Measurements from ENCODE around the gene COLQ.

Gene COLQ

GRCh38 chr3:15520185-15520584 is 1.3 kb downstream of the COLQ start:
- no peak for DNase-seq (ENCODE audit: low spot score)

- DNase-seq (ENCODE audit: low spot score): no peak
Observed at GRCh38 chr3:15519096-15519495, 2.4 kb downstream of the COLQ start.

- DNase-seq (ENCODE audit: low spot score): no peak
Observed at GRCh38 chr3:15514663-15515340, 6.7 kb downstream of the COLQ start.

- no peak for DNase-seq (ENCODE audit: low spot score)
Observed at GRCh38 chr3:15513810-15514662, 7.5 kb downstream of the COLQ start.

- DNase-seq (ENCODE audit: low spot score): no peak
Observed at GRCh38 chr3:15513116-15513515, 8.4 kb downstream of the COLQ start.

GRCh38 chr3:15512166-15512565 is 9.3 kb downstream of the COLQ start:
- DNase-seq (ENCODE audit: low spot score): peak; percentile 67

GRCh38 chr3:15511156-15511555 is 10.3 kb downstream of the COLQ start:
- DNase-seq (ENCODE audit: low spot score): no peak

- DNase-seq (ENCODE audit: low spot score): no peak
Observed at GRCh38 chr3:15510493-15510892, 11.0 kb downstream of the COLQ start.

- no peak for DNase-seq (ENCODE audit: low spot score)
Observed at GRCh38 chr3:15506571-15506970, 14.9 kb downstream of the COLQ start.

- no peak for DNase-seq (ENCODE audit: low spot score)
Observed at GRCh38 chr3:15505479-15506165, 15.9 kb downstream of the COLQ start.

- no peak for DNase-seq (ENCODE audit: low spot score)
Observed at GRCh38 chr3:15502616-15503015, 18.9 kb downstream of the COLQ start.

GRCh38 chr3:15501126-15501525 is 20.4 kb downstream of the COLQ start:
- DNase-seq (ENCODE audit: low spot score): no peak

- DNase-seq (ENCODE audit: low spot score): no peak
Observed at GRCh38 chr3:15500107-15500724, 21.3 kb downstream of the COLQ start.

GRCh38 chr3:15499536-15499935 is 22.0 kb downstream of the COLQ start:
- DNase-seq (ENCODE audit: low spot score): no peak

GRCh38 chr3:15498431-15499214 is 22.9 kb downstream of the COLQ start:
- DNase-seq (ENCODE audit: low spot score): no peak

- DNase-seq (ENCODE audit: low spot score): no peak
Observed at GRCh38 chr3:15497964-15498363, 23.5 kb downstream of the COLQ start.

GRCh38 chr3:15496341-15496664 is 25.2 kb downstream of the COLQ start:
- DNase-seq (ENCODE audit: low spot score): no peak

- no peak for DNase-seq (ENCODE audit: low spot score)
Observed at GRCh38 chr3:15495461-15496340, 25.8 kb downstream of the COLQ start.

- DNase-seq (ENCODE audit: low spot score): no peak
Observed at GRCh38 chr3:15493436-15493835, 28.1 kb downstream of the COLQ start.

GRCh38 chr3:15492847-15493360 is 28.6 kb downstream of the COLQ start:
- no peak for DNase-seq (ENCODE audit: low spot score)

GRCh38 chr3:15491143-15491542 is 30.4 kb downstream of the COLQ start:
- no peak for DNase-seq (ENCODE audit: low spot score)
